ENCODE data around the gene METRNL. TPM values are rescaled to one million over a fixed set of nuclear protein-coding genes. Genes with fewer than 3 reads are reported as not detected.

Gene METRNL
- total RNA-seq, 2 donors from 2014 or later = 141 to 180 TPM

- H3K9me3 ChIP-seq = no peaks in the 10 kb centered on the region
- no peak for ATAC-seq (ENCODE audit: insufficient number of reproducible peaks, low FRiP score, low read depth)
- H3K4me3 ChIP-seq = no peak overlapping the region
- no peak overlapping the region for H3K27ac ChIP-seq
- no peak for DNase-seq (ENCODE audit: low spot score)
- H3K4me1 ChIP-seq (ENCODE audit: control insufficient read depth in 1 of 2, low read depth in 2 of 2) = no peaks in the 10 kb centered on the region
- no peaks in the 10 kb centered on the region for H3K36me3 ChIP-seq
- no peak for TF ChIP-seq CTCF (IDR thresholded peaks at IDR 0.05)
- no peaks in the 10 kb centered on the region for H3K27me3 ChIP-seq (replicated peaks; ENCODE audit: insufficient read depth)
Observed at GRCh38 chr17:83128306-83129240, 49.2 kb downstream of the METRNL start.

- no peak for DNase-seq (ENCODE audit: low spot score)
- TF ChIP-seq CTCF (IDR thresholded peaks at IDR 0.05) = no peak
- H3K27me3 ChIP-seq (replicated peaks; ENCODE audit: insufficient read depth) = no peaks in the 10 kb centered on the region
Observed at GRCh38 chr17:83129676-83130075, 50.3 kb downstream of the METRNL start.

GRCh38 chr17:83131401-83132011 lies 52.1 kb downstream of the METRNL start:
- Histone ChIP-seq H3K27me3 (replicated peaks; ENCODE audit: insufficient read depth) (no peaks in the 10 kb centered on the region), H3K4me1 (ENCODE audit: control insufficient read depth in 1 of 2, low read depth in 2 of 2) (no peaks in the 10 kb centered on the region), H3K9me3 (no peaks in the 10 kb centered on the region), H3K27ac (no peak overlapping the region), H3K4me3 (no peak overlapping the region), H3K36me3 (no peaks in the 10 kb centered on the region)
- ATAC-seq (ENCODE audit: insufficient number of reproducible peaks, low FRiP score, low read depth) (no peak), DNase-seq (ENCODE audit: low spot score) (no peak)
- no peak for TF ChIP-seq CTCF (IDR thresholded peaks at IDR 0.05)

More at GRCh38 chr17:83129676-83130075, 50.3 kb downstream of the METRNL start:
- no peak overlapping the region for H3K4me3 ChIP-seq
- ATAC-seq (ENCODE audit: insufficient number of reproducible peaks, low FRiP score, low read depth) = no peak
- H3K36me3 ChIP-seq = no peaks in the 10 kb centered on the region
- no peak overlapping the region for H3K27ac ChIP-seq
- H3K9me3 ChIP-seq = no peaks in the 10 kb centered on the region
- no peaks in the 10 kb centered on the region for H3K4me1 ChIP-seq (ENCODE audit: control insufficient read depth in 1 of 2, low read depth in 2 of 2)

DNA sequence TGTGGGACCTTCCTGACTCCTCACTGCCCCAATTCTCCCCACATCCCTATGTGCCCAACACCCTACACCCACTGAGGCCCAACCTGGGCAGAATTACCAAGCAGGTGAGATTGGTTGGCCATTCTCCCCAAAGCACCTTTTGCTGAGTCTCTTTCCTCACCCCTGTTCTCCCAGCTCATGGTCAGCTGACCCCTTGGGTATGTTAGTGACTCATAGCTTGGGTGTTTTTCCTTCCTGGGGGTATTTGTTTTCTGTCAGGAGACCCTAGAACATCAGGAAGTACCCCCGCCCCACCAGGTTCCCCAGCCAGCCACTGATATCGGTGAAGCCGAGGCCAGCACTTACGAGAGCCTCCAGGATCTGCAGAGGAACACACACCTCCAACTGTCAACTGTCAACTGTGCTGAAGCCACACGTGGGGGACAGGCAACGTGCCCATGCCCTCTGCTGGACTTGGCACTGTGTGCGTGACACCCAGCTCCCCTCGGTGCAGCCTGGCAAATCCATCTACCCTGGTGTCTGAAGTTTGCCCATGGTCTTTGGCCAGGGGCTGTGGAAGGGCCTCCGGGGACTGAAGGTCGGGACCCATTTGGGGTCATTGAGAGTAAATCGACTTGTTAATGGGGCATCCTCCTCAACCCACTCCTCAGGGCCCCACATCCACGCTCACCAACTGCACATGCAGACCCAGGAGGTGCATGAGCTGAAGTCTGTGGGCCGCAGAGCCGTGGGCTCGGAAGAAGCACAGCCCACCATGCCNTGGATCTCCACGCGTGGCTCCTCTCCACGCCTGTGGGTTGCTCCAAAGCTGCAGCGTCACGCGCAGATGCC lies 53.1 kb downstream of the METRNL start:
- no peak overlapping the region for H3K4me3 ChIP-seq
- no peak for DNase-seq (ENCODE audit: low spot score)
- TF ChIP-seq CTCF (IDR thresholded peaks at IDR 0.05) = no peak
- ATAC-seq (ENCODE audit: insufficient number of reproducible peaks, low FRiP score, low read depth) = no peak
- no peaks in the 10 kb centered on the region for H3K9me3 ChIP-seq
- no peaks in the 10 kb centered on the region for H3K4me1 ChIP-seq (ENCODE audit: control insufficient read depth in 1 of 2, low read depth in 2 of 2)
- H3K27ac ChIP-seq = no peak overlapping the region
- no peaks in the 10 kb centered on the region for H3K36me3 ChIP-seq
- H3K27me3 ChIP-seq (replicated peaks; ENCODE audit: insufficient read depth) = no peaks in the 10 kb centered on the region

All from thoracic aorta (tissue), 2 donors.